SW480 (cell line): ENCODE results near the gene AUP1.

Experiments used
- DNase-seq: peaks from one replicate; pipeline ENCODE4 v3.0.0-alpha.2; 2016; ENCODE audit warnings: low spot score

AUP1 gene

DNA sequence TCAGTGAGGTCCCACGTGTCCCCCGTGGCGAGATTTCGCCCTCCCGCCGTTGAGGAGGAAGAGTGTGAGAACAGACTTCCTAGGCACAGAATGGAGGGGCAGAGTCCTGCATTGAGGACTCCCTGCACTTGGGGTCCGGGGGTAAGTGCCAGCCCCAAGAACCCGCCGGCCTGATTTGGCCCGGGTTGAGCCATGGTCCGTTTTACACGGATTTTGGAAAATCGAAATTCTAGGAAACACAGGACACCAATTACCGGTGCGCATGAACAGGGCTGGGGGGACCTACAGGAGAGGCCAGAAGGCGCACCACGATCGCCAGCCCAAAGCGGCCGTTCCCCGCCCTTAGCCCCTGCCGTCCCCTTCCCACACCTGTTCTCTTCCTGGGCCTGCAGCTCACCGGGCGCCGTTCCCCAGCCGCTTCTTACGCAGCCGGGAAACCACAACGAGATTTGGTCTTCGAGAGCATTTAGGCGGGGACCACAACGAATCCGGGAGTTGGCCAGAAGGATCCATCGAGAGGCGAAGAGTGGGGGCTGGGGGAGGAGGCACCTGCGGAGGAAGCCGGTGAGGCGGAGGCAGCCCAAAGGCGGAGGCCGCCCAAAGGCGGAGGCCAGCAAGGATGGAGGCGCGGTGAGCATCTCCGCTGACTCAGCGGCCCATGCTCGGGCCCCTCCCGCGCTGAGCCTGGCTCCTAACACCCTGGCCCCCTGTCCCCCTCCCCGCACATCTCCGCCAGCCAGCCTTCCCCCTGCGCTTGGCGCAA, 15.7 kb downstream of the AUP1 start:
- no peak for DNase-seq

DNA sequence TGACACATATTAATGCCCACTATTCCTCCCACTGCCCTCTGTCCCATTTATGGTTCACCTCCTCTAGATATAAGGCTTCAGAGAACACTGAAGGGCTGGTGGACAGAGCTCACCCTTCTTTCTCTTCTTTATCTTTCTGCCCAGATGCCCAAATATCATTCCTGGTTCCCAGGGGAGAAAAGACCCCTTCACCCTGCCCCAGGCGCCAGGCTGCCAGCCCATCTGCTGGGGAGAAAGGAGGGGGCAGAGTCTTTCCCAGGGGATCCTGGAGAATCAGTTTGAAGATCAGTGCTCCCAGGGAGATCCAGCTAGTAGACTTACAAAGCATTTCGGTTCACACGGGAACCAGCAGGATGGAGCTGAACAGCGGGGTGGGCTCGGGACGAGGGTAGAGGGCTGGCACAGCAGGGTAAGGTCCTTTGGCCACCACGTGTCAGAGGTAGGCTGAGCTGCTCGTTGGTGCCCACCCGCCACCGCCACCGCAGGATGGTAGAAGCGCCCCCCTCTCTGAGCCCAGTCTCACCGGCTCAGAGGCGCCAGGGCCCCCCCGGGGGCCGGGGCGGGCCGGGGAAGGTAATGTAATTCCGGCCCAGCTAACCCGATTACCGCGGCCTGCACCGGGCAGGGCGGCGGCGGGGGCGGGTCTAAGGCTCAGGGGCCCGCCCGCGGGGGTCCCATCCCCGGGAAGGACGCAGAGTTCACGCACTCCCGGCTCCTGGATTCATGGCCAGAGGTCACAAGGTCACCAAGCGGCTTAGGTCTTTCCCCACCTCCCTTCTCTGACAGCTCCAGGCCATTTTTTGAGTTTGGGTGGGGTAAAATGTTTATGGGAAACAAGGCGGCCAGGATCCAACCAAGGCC, 16.5 kb downstream of the AUP1 start:
- DNase-seq: no peak

GRCh38 chr2:74511104-74511989, 18.2 kb downstream of the AUP1 start:
- no peak for DNase-seq

- DNase-seq: no peak
Measured at GRCh38 chr2:74510272-74510671, 19.2 kb downstream of the AUP1 start.

DNA sequence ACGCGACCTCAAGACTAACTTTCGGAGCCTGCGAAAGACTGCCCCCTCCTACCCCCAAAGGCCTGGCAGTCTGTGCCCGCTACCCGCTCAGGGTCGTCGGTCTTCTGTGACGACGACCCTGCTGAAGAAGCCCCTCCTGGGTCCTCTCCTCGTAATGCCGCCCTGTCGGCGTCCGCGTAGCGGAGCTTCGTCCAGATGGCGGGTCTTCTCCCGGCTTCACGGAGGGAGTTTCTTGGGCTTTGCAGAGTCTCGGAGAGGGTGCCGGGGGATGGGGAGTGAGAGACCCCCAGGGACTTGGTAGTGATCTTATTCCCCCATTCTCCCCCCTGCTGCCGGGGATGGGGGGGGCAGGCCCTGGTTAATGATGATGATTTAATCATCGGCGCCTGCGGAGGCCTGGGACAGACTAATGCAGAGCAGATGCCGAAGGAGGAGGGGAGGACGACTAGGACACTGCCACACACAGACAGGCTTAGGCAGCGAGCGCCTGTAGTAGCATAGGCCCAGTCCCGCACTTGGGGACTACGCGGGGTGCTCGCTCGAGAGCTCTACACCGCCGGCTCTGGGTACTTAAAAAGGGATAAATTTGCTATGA, 21.5 kb downstream of the AUP1 start:
- DNase-seq: peak; percentile 66

- DNase-seq: peak; percentile 99
Measured at GRCh38 chr2:74507145-74507925, 22.2 kb downstream of the AUP1 start, which contains the start of gene PCGF1. Gene PCGF1, minus strand, starts transcription at chr2:74507695. Its CDS starts 27 bp downstream, at chr2:74507668.

DNA sequence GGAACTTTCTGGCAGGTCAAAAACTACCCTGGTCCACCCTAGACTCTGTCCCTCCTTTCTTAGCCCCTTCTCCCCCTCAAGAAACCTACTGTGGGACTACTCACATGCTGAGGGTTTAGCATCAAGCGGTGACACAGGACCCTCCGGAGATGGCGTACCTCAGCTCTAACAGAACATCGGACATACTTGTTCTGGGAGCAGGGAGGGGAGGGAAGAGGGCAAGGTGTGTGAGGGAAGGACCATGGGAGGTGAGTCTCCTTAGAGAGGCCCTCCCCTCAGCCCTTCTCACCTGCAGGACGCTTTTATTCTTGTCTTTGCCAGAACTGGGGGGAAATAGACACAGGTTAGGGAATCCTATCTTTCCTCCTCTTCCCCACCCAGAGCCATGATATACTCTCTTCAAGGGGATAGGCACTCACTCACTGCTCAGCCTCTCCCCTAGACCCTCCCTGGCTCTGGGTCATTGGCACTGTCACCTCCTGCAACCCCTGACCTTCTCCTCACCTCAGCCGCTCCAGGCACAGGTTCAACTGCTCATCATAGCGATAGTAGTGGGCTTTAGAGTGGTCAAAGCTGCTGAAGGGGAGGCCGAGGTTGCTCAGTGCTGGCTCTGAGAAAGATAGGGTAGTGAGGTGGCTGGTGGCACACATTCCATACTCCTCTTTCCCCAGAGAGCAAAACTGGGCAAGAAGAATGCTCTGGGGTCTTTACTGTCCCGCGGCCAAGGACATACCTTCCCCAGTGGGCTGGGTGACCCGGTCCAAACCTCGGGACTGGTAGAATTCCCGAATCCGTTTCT, 23.9 kb downstream of the AUP1 start:
- no peak for DNase-seq

- DNase-seq: no peak
Measured at GRCh38 chr2:74504591-74504990, 24.9 kb downstream of the AUP1 start.

DNA sequence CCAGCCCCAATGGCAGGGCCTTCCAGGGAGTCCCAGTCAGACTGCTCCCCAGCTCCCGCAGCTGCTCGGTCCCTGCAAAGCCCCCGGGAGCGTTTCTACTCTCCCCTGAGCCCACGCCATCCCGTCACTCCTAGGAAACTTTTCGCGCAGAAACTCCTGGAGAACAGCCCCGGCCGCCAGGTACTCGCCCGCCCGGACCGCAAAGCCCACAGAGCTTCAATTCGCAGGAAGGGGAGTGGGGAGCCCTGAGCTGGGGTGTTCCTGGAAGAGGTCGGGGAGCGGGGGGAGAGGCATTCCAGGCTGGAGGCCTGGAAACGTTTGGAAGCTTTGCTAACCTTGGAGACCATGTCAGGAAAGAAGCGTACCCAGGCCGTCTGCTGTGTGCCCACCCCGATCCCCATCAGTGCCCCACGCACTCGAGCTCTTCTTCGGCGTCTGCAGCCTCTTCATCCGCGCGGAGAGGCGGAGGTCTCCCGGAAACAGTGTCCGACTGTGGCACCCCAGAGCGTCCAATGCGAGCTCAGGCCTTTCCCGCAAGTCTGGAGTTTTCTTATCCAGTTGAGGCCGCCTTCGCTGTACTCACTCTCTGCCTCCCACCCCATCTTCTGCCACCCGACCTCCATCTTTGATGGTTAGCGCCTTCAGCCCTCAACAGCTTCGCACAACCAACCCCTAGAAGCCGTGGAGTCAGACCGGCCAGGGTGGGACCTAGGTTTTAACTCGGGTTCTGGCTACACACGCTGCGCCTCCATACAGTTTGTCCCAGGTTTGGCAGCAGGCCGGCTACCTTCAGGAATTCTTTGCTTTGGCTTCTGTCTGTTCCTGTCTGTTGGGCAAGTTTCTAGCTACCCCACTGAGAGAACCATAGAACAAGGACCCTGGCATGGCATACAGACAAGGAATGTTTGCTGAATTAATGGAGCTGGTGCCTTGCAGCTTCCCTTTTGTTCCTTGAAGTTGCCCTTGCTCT, 25.7 kb downstream of the AUP1 start:
- no peak for DNase-seq

DNA sequence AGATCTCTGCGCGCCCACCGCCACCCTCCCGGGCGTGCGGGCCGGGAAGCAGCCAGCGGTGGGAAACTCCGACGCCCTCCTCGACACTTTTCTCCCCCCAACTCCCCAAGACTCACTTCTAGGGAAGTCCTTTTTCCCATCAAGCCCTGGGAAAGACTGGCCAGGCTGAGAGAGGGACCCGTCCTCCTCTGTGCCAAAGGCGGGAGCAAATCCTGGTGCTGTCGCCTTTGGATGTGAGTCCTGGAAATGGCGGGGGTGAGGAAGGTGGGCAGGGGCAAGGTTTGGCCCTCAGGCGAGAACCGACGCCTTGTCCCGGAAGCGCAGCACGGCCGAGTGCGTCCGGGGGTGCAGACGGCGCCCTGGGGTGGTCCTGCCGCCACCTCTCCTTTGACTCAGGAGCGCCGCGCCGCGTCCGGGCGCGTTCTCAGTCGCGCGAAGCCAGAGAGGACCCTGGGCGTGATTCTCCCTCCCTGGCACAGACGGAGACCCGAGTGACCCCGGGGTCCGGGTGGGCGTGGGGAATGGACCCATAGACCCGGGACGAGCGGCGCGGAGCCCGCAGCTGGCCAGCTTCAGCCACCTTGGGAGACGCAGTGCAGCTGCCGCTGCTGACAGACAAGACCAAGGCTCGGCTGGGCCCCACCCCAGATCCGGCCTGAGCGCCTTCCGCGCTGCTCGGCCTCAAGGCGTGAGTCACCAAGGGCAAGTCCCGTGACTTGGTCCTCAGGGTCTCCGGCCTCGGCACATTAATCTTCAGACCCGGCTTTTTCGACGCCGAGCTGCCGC, 26.6 kb downstream of the AUP1 start:
- DNase-seq: peak; percentile 72

DNA sequence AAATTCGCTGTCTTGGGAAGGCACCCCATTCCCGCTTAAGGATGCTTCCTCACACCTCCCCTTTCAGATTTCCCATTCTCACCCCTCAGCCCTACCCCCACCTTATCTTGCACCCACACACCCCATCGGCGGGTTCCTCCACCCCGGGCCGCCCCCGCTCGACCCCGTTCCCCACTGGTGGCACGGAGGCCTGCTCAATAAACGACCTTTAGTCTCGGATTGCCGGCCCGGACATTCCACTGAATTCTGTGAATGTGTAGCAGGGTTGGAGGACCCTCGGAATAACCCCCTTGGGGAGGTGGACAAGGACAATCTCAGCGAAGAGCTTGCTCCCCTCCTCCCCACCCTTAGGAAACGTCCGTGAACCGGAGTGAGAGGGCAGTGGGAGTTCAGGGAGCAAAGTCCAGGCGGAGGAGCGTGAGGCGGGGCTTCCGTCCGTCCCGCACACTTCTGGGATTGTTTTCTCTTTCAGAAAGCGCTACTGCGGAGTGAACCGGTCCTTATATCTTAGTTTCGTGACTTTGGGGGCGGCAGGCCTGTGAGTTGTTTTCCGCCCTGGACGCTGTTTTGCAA, 27.3 kb downstream of the AUP1 start:
- peak; percentile 60 for DNase-seq

GRCh38 chr2:74501335-74502071, 28.0 kb downstream of the AUP1 start:
- DNase-seq: no peak

DNA sequence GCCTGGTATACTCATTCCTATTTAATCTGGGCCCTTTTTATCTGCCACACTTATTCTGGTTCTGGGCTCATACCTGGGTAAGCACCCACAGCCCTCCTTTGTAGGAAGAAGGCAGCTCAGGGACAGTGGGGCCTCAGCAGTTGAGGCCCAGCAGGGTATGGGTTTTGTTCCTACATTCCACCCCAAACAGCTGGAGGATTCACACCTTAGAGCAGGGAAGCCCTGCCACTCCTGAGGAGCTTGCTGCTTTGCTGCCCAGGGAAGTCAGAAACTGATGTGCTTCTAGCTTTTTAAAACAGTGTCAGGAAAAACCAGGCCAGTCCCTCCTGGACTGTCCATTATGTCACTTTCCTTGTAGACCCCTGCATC, 28.9 kb downstream of the AUP1 start:
- DNase-seq: no peak

GRCh38 chr2:74499940-74500577, 29.4 kb downstream of the AUP1 start:
- DNase-seq: no peak

GRCh38 chr2:74499267-74499939, 30.1 kb downstream of the AUP1 start, which contains the start of gene LBX2:
Gene LBX2, minus strand, starts transcription at chr2:74499603. Its CDS starts 66 bp downstream, at chr2:74499537.
- DNase-seq: no peak
